ENCODE data around the gene DMPK. TPM values are rescaled to one million over a fixed set of nuclear protein-coding genes. Genes with fewer than 3 reads are reported as not detected.
A peak's percentile ranks its signal among the peaks of the same experiment; 100 is the strongest.

The DMPK gene
- total RNA-seq, 4 donors from 2014 or later, result 18.9 to 32.6 (median 26.3) TPM

DNA sequence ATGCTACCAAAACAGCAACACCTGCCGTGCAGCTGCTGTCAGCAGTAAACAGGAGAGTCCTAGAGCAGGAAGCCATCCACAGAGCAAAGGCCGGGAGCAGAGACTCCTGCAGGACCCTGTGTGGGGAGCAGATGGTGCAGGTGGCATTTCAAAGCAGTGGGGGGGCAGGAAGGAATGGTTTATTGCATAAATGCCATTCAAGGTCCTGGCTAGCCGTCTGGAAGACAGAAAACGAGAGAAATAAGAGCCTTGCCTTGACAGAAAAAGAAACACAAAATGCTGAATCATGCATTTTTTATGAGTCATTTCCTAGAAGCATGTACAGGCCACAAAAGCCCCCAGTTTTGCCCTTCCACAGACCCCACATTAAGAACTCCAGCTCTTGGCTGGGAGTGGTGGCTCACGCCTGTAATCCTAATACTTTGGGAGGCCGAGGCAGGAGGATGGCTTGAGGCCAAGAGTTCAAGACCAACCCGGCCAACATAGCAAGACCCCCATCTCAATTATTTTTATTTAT, 27.4 kb upstream of the DMPK start:
- peak overlapping the region; percentile 25 to 70 (median 66) for H3K27ac ChIP-seq
- DNase-seq, result peak in 1 of 2 donors; percentile 21
- intact Hi-C loops (cut with DNase I), result no loop called here
- TF ChIP-seq POLR2A (IDR thresholded peaks at IDR 0.05), result no peak
- TF ChIP-seq, protein P1, sequence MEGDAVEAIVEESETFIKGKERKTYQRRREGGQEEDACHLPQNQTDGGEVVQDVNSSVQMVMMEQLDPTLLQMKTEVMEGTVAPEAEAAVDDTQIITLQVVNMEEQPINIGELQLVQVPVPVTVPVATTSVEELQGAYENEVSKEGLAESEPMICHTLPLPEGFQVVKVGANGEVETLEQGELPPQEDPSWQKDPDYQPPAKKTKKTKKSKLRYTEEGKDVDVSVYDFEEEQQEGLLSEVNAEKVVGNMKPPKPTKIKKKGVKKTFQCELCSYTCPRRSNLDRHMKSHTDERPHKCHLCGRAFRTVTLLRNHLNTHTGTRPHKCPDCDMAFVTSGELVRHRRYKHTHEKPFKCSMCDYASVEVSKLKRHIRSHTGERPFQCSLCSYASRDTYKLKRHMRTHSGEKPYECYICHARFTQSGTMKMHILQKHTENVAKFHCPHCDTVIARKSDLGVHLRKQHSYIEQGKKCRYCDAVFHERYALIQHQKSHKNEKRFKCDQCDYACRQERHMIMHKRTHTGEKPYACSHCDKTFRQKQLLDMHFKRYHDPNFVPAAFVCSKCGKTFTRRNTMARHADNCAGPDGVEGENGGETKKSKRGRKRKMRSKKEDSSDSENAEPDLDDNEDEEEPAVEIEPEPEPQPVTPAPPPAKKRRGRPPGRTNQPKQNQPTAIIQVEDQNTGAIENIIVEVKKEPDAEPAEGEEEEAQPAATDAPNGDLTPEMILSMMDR (IDR thresholded peaks at IDR 0.05), result no peak
- peaks cover 17 to 23% of the 10 kb centered on the region in 2 donors for H3K4me1 ChIP-seq
- no peaks in the 10 kb centered on the region for H3K36me3 ChIP-seq
- no peaks in the 10 kb centered on the region for H3K9me3 ChIP-seq
- no peak overlapping the region for H3K4me3 ChIP-seq (replicated peaks in 1 of 3)
- 40 to 45% methylated on average over 7 of the region's 7 CpGs for WGBS, 2 donors
- H3K27me3 ChIP-seq, result no peaks in the 10 kb centered on the region

DNA sequence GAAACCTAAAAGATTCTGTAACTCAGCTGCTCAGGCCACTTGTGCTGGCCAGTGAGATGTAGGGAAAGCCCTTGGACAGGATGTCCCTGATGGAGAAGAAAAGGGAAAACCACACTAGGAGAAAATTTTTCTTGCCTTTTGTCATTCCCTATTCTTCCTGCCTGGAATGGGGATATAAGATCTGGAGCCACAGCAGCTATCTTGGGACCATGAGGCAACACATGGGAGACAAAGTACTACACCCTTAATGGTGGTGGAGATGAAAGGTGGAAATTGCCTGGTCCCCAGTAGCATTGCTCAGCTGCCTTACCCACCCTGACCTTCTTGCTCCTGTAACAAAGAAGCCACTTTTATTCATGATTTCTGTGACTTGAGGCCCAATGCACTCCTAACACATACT, 23.4 kb upstream of the DMPK start:
- H3K9me3 ChIP-seq, result no peaks in the 10 kb centered on the region
- no peaks in the 10 kb centered on the region for H3K36me3 ChIP-seq

DNA sequence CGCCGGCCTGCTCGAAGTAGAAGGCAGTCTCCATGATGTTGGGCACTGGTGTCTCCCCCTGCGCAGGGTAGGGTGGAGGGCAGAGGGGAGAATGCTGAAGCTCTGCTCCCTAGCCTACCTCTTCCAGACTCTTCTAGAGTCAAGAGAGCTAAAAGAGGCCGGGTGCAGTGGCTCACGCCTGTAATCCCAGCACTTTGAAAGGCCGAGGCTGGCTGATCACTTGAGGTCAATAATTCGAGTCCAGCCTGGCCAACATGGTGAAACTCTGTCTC, 22.6 kb upstream of the DMPK start:
- WGBS, 2 donors, result 22 to 42% methylated on average over 7 to 8 of the region's 8 CpGs
- Histone ChIP-seq H3K4me1 (peaks cover 43 to 44% of the 10 kb centered on the region in 2 donors), H3K36me3 (no peaks in the 10 kb centered on the region), H3K27ac (peak overlapping the region; percentile 82 to 95 (median 92)), H3K4me3 (replicated peaks in 1 of 3) (no peak overlapping the region), H3K27me3 (no peaks in the 10 kb centered on the region), H3K9me3 (no peaks in the 10 kb centered on the region)
- intact Hi-C loops (cut with DNase I), result no loop called here
- peak; percentile 76 to 84 for DNase-seq
- TF ChIP-seq, protein P1 (IDR thresholded peaks at IDR 0.05), result no peak
- peak in 1 of 2 donors; percentile 5 for TF ChIP-seq POLR2A (IDR thresholded peaks at IDR 0.05)

More for the DNA sequence above, 23.4 kb upstream of the DMPK start:
- intact Hi-C loops (cut with DNase I), result no loop called here
- TF ChIP-seq, protein P1 (IDR thresholded peaks at IDR 0.05), result no peak
- TF ChIP-seq POLR2A (IDR thresholded peaks at IDR 0.05), result no peak
- Histone ChIP-seq H3K4me3 (replicated peaks in 1 of 3) (no peak overlapping the region), H3K27ac (peak overlapping the region in 2 of 3 donors; percentile 82 to 95), H3K4me1 (peaks cover 37 to 43% of the 10 kb centered on the region in 2 donors), H3K27me3 (no peaks in the 10 kb centered on the region)
- DNase-seq, result no peak

DNA sequence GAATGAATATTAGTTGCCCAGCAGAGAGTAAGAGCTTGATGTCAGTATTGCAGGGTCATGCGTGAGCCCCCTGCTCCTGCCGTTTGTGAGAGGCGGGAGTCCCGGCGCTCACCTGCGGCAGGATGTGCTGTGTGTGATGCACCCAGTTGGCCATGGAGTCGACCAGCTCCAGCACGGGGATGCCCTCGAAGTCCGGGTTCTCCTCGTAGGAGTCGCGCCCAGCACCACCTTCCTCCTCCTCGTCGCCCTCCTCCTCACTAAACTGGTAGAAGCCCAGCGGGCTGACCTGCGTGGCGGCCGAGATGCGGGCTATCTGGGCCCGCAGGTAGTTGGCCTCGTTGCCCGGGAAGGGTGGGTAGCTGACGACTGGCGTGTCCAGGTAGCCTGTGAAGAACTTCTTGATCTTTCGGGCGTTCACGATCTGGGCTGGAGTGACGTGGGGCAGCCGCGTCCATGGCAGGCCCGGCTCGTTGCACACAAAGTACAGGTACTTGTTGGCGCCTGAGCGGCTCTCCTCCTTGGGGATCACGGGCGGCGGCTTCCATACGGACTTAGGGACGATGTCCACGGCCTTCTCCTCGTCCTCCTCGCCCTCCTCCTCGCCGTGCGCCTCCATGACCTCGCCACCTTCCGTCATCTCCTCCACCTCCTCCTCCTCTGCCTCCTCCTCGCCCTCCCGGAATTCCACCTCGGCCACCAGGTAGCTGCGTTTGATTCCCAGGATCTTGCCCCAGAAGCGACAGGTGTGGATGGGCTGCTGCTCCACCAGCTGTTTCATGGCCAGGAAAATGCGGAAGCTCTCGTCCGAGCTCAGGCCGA, 22.1 kb upstream of the DMPK start:
- 49 to 57% methylated on average over 37 to 56 of the region's 57 CpGs for WGBS, 2 donors
- H3K27me3 ChIP-seq, result no peaks in the 10 kb centered on the region
- TF ChIP-seq, protein P1 (IDR thresholded peaks at IDR 0.05), result no peak
- TF ChIP-seq POLR2A (IDR thresholded peaks at IDR 0.05), result no peak
- no peaks in the 10 kb centered on the region for H3K9me3 ChIP-seq
- H3K36me3 ChIP-seq, result no peaks in the 10 kb centered on the region
- peak overlapping the region; percentile 82 to 95 (median 92) for H3K27ac ChIP-seq
- peak overlapping the region in 1 of 3 donors; percentile 7 for H3K4me3 ChIP-seq (replicated peaks in 1 of 3)
- H3K4me1 ChIP-seq, result peaks cover 42 to 44% of the 10 kb centered on the region in 2 donors
- intact Hi-C loops (cut with DNase I), result no loop called here
- peak; percentile 92 to 94 for DNase-seq

DNA sequence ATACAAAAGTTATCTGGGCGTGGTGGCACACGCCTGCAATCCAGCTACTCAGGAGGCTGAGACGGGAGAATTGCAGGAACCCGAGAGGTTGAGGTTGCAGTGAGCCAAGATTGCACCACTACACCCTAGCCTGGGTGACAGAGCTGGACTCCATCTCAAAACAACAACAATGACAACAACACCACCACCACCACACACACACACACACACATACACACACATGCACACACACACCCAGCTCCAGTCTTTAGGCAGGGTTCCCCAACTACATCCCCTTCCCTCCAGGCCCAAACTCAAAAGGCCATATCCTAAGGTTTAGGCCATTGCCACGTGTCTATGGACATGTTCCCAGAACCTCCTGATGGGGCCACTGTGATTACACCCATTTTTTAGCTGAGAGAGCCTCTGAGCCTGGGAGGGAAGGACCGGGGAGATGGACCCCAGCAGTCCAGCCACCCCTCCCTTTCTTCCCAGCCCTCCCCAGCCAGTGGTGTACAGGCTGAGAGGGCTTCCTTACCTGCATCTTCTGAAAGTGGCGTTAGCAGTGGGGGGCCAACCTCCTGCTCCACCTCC, 19.4 kb upstream of the DMPK start:
- H3K27me3 ChIP-seq, result no peaks in the 10 kb centered on the region
- peaks cover 54 to 55% of the 10 kb centered on the region in 2 donors for H3K4me1 ChIP-seq
- no peaks in the 10 kb centered on the region for H3K36me3 ChIP-seq
- WGBS, 2 donors, result 81 to 89% methylated on average over 6 to 7 of the region's 7 CpGs
- no peak for DNase-seq
- peak overlapping the region in 2 of 3 donors; percentile 75 to 85 for H3K27ac ChIP-seq
- intact Hi-C loops (cut with DNase I), result no loop called here
- H3K9me3 ChIP-seq, result no peaks in the 10 kb centered on the region
- no peak overlapping the region for H3K4me3 ChIP-seq (replicated peaks in 1 of 3)
- TF ChIP-seq POLR2A (IDR thresholded peaks at IDR 0.05), result no peak
- TF ChIP-seq, protein P1 (IDR thresholded peaks at IDR 0.05), result no peak
